Activated CD4-positive, alpha-beta T cell treated with anti-CD3 and anti-CD28 coated beads, Interleukin-2, amount 10 ng/mL, durations not matched to agents 24 days and 14 days (primary cell): Measurements from ENCODE around the gene FOXK1. TPM values are rescaled to one million over a fixed set of nuclear protein-coding genes. Genes with fewer than 3 reads are reported as not detected.

Source experiments
- DNase-seq: peaks from one replicate; pipeline ENCODE4 v3.0.0; 2022
- H3K27ac Mint-ChIP-seq: one replicate; pipeline ENCODE4 v1.8.0; 2022; ENCODE audit warnings: mild to moderate bottlenecking, mixed read lengths
- H3K27me3 Mint-ChIP-seq: one replicate; pipeline ENCODE4 v1.8.0; 2022; ENCODE audit warnings: mixed read lengths
- H3K36me3 Mint-ChIP-seq: one replicate; pipeline ENCODE4 v1.8.0; 2022; ENCODE audit warnings: low read depth, mild to moderate bottlenecking, mixed read lengths
- H3K4me1 Mint-ChIP-seq: one replicate; pipeline ENCODE4 v1.8.0; 2021; ENCODE audit warnings: mixed read lengths
- H3K4me3 Mint-ChIP-seq: one replicate; pipeline ENCODE4 v1.8.0; 2022; ENCODE audit warnings: mild to moderate bottlenecking, moderate library complexity, mixed read lengths
- H3K9me3 Mint-ChIP-seq: one replicate; pipeline ENCODE4 v1.8.0; 2021; ENCODE audit warnings: mixed read lengths
- intact Hi-C: fragments of 100-400 bp; cut with micrococcal nuclease; formaldehyde crosslinking; loops from one replicate; pipeline ENCODE4 v1.15.1; 2023
- total RNA-seq: library from RNA; stranded (reverse); gene quantifications from 2 replicates; pipeline ENCODE4 v1.2.3, GENCODE V29; 2022

The FOXK1 gene
- total RNA-seq, 1 donor from 2014 or later: 36.6 TPM

DNA sequence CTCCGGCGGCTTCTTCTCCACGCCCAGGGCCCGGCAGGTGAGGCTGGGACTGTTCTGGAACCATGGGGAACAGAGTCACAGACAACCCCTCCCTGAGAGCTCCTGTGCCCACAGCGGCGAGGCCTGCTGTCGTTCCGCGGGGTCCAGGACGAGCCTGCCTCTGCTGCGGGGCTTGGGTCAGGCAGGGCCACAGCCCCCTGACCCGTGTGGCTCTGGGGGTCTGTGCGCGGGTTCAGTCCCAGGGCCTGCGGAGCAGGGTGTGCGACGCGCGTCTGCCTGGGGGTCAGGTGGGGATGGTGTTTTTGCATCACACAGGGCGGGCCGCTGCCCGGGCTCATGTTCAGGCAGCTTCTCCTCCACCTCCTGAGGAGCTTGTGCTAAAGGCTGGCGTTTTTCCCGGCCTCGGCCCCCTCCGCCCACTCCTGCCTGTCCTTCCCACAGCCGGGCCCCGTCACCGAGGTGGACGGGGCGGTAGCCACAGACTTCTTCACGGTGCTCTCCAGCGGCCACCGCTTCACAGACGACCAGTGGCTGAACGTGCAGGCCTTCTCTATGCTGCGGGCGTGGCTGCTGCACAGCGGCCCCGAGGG lies 101.8 kb downstream of the FOXK1 start:
- H3K4me3 Mint-ChIP-seq: no peak overlapping the region
- no peaks in the 10 kb centered on the region for H3K9me3 Mint-ChIP-seq
- H3K36me3 Mint-ChIP-seq: peaks cover 16% of the 10 kb centered on the region

DNA sequence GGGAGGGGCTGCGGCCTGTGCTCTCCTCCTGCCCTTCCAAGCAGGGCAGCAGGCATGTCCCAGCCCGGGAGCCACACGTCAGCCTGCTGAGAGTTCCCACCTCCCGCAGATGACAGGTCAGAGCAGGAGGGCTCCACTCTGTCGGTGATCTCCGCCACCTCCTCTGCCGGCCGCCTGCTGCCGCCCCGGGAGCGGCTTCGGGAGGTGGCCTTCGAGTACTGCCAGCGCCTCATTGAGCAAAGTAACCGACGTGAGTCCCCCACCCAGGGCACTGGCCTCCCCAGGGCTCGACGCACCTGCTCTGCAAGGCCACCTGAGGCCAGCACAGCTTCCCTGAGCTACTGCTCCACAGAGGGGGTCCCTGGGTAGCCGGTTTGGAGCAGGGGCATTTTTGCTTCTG lies 102.7 kb downstream of the FOXK1 start:
- H3K27me3 Mint-ChIP-seq: no peaks in the 10 kb centered on the region
- no peak overlapping the region for H3K4me3 Mint-ChIP-seq
- intact Hi-C loops: no loop called here
- H3K36me3 Mint-ChIP-seq: peaks cover 20% of the 10 kb centered on the region
- no peaks in the 10 kb centered on the region for H3K9me3 Mint-ChIP-seq
- no peak overlapping the region for H3K27ac Mint-ChIP-seq
- H3K4me1 Mint-ChIP-seq: no peaks in the 10 kb centered on the region
- DNase-seq: no peak

More for the DNA sequence above, 101.8 kb downstream of the FOXK1 start:
- H3K27me3 Mint-ChIP-seq: no peaks in the 10 kb centered on the region
- DNase-seq: no peak
- intact Hi-C loops: no loop called here
- H3K27ac Mint-ChIP-seq: no peak overlapping the region
- no peaks in the 10 kb centered on the region for H3K4me1 Mint-ChIP-seq

DNA sequence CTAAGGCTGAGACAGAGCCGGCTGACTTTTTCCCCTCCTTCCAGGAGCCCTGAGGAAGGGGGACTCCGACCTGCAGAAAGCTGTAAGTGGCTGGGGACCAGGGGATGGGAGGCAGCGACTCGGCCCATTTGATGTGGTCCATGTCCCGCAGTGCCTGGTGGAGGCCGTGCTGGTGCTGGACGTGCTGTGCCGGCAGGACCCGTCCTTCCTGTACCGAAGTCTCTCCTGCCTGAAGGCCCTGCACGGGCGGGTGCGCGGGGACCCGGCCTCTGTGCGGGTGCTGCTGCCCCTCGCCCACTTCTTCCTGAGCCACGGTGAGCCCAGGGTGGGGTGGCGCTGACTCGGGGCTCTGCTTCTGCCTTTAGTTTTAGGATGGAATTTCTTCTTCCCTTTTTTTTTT lies 103.3 kb downstream of the FOXK1 start:
- intact Hi-C loops: no loop called here
- no peak for DNase-seq
- Mint-ChIP-seq H3K27me3 (no peaks in the 10 kb centered on the region), H3K36me3 (peaks cover 20% of the 10 kb centered on the region), H3K27ac (no peak overlapping the region), H3K4me1 (no peaks in the 10 kb centered on the region), H3K4me3 (no peak overlapping the region), H3K9me3 (no peaks in the 10 kb centered on the region)

DNA sequence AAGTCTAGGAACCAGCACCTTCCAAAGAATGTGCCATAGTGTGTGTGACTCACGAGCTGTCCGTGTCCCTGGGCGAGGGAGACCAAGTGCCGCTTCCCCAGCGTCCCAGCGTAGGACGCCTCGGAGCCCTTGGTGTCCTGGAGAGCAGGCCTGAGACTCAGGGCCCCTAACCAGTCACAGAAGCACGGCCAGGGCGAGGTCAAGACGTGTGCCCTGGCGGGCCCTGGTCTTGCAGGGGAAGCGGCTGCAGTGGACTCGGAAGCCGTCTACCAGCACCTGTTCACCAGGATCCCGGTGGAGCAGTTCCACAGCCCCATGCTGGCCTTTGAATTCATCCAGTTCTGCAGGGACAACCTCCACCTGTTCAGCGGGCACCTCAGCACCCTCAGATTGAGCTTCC lies 103.9 kb downstream of the FOXK1 start:
- Mint-ChIP-seq H3K27ac (no peak overlapping the region), H3K4me1 (no peaks in the 10 kb centered on the region), H3K36me3 (peaks cover 17% of the 10 kb centered on the region), H3K27me3 (no peaks in the 10 kb centered on the region), H3K9me3 (no peaks in the 10 kb centered on the region), H3K4me3 (no peak overlapping the region)
- DNase-seq: no peak
- intact Hi-C loops: no loop called here

DNA sequence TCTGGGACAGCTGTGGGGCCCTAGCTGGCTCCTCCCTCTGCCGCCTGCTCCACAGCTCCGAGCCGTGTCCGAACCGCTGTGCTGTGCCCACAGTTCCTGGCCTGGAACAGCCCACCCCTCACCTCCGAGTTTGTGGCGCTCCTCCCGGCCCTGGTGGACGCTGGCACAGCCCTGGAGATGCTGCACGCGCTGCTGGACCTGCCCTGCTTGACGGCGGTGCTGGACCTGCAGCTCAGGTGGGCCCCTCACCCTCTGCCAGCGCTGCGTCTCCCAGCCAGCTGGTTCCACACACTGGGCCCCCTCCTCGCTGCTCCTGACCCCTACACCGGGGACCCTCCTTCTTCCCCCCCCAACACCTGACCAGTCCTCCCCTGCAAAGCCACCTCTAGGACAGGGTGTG lies 105.4 kb downstream of the FOXK1 start:
- no peaks in the 10 kb centered on the region for H3K27me3 Mint-ChIP-seq
- no peaks in the 10 kb centered on the region for H3K9me3 Mint-ChIP-seq
- no peak overlapping the region for H3K27ac Mint-ChIP-seq
- intact Hi-C loops: no loop called here
- no peak overlapping the region for H3K4me3 Mint-ChIP-seq
- peaks cover 16% of the 10 kb centered on the region for H3K36me3 Mint-ChIP-seq
- DNase-seq: no peak
- peaks cover 3% of the 10 kb centered on the region for H3K4me1 Mint-ChIP-seq

DNA sequence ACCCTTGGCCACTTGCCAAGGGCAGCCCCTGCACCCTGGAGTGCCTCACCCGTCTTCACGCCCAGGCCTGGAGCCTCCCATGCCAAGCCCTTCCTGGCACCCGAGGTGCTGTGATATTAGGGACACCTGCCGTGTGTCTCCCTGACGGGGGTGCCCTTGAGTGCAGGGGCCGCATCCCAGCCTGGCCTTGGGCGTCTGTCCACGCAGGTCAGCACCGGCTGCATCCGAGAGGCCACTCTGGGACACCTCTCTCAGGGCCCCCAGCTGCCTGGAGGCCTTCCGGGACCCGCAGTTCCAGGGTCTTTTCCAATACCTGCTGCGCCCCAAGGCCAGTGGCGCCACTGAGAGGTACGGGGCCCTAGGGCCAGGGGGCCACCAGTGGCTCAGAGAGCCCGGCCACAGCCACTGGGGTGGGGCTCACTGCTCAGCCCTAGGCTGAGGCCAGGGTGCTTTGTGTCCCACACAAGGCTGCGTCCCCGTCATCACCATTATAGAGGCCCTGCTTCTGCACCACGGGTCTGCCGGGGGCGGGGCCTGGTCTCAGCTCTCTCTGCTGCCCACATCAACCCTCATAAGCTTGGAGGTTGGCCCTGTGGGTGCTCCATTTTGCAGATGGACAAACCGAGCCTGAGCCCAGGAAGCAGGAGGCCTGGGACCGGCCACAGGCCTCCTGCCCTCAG lies 106.0 kb downstream of the FOXK1 start:
- Mint-ChIP-seq H3K4me1 (peaks cover 3% of the 10 kb centered on the region), H3K27ac (no peak overlapping the region), H3K36me3 (peaks cover 16% of the 10 kb centered on the region), H3K4me3 (no peak overlapping the region), H3K27me3 (no peaks in the 10 kb centered on the region), H3K9me3 (no peaks in the 10 kb centered on the region)
- DNase-seq: no peak
- intact Hi-C loops: no loop called here

DNA sequence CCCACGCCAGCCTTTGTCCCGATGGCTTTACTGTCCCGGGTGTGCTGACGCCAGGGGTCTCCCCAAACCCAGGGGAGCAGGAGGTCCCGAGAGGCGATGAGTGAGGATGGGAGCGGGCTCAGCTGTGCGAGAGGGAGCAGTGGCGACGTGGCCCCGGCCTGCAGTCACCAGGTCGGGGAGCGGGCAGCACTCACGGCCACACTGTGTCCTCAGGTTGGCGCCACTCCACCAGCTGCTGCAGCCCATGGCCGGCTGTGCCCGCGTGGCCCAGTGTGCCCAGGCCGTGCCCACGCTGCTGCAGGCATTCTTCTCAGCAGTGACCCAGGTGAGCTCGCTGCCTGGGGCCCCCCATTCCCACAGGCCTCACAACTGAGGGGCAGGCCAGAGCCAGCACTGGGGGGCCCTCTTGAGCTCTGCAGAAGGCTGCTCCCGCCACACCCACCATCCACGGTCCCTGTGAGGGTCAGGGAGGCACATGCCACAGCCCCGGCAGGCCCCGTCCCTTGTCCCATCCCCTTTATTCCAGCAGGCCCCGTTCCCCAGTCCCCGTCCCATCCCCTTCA lies 106.6 kb downstream of the FOXK1 start:
- Mint-ChIP-seq H3K27ac (no peak overlapping the region), H3K4me1 (peaks cover 3% of the 10 kb centered on the region), H3K9me3 (no peaks in the 10 kb centered on the region), H3K4me3 (no peak overlapping the region), H3K36me3 (peaks cover 16% of the 10 kb centered on the region), H3K27me3 (no peaks in the 10 kb centered on the region)
- intact Hi-C loops: no loop called here
- DNase-seq: no peak

DNA sequence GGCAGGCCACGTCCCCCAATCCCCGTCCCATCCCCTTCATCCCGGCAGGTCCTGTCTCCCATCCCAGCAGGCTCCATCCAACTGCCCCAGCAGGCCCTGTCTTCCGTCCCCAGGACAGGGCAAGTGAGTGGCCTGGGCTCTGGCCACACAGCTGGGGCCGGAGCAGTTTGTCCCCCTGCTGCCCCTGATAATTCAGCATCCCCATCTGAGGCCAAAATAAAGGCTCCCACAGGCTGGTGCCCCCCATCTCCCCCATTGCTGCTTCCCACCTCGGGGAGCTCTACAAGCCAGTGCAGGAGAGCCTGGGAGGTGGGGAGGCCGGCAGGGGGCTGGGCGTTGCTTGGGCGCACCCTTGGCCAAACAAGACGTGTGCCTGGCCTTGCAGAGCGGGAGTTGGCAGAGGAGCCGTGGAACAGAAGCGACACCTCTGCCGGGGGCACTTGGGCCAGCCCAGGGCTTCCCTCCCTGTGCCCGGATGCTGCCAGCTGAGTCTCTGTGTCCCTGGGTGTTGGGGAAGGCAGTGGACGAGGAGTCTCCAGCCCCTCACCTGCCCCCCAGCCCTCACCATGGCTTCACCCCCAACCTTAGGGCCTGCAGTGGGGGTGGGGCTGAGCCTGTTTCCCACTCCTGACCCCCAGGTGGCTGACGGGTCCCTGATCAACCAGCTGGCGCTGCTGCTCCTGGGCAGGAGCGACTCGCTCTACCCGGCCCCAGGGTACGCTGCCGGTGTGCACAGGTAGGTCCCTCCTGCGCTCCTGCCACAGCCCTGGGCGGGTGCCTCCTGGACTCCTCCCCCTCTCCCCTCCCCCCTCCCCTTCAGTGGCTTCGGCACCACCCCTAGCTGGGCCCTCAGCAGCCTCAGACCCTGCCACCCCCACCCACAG lies 107.3 kb downstream of the FOXK1 start:
- no peak overlapping the region for H3K4me3 Mint-ChIP-seq
- DNase-seq: no peak
- no peaks in the 10 kb centered on the region for H3K27me3 Mint-ChIP-seq
- peaks cover 3% of the 10 kb centered on the region for H3K4me1 Mint-ChIP-seq
- no peak overlapping the region for H3K27ac Mint-ChIP-seq
- intact Hi-C loops: no loop called here
- peaks cover 19% of the 10 kb centered on the region for H3K36me3 Mint-ChIP-seq
- no peaks in the 10 kb centered on the region for H3K9me3 Mint-ChIP-seq

DNA sequence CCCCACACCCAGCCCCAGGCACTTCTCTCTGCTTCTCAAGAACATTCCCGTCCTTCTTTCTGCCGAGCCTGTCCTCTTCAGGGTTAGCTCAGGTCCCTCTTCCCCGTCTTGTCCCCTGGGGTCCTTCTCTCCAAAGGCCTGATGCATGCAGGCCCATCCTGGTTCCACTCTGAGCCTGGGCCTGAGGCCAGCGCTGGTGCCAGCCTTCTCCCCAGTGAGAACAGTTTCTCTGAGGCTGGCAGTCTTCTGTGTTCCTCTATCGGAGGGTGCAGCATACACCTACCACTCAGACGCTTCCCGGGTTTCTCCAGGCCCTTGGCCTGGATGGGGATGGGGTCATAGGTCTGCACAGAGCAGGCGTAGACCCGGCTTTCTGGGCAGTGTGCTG lies 108.0 kb downstream of the FOXK1 start:
- Mint-ChIP-seq H3K4me3 (no peak overlapping the region), H3K4me1 (peaks cover 3% of the 10 kb centered on the region), H3K27ac (peak overlapping the region; percentile 54), H3K9me3 (no peaks in the 10 kb centered on the region), H3K27me3 (no peaks in the 10 kb centered on the region), H3K36me3 (peaks cover 21% of the 10 kb centered on the region)
- DNase-seq: no peak
- intact Hi-C loops: no loop called here

DNA sequence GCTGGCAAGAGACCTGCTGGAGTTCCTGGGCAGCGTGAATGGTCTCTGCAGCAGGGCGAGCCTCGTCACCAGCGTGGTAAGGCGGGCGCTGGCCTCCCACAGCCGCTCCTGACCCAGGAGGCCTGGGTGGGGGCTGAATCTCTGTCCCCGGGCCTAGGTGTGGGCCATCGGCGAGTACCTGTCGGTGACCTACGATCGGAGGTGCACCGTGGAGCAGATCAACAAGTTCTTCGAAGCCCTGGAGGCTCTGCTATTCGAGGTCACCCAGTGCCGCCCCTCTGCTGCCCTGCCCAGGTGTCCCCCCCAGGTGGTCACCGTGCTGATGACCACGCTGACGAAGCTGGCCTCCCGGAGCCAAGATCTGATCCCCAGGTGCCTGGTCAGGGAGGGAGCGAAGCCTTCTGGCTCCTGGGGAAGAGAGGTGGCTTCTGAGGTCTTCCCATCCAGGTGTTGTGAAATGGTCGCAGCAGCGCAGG lies 108.5 kb downstream of the FOXK1 start:
- no peaks in the 10 kb centered on the region for H3K27me3 Mint-ChIP-seq
- H3K36me3 Mint-ChIP-seq: peaks cover 21% of the 10 kb centered on the region
- intact Hi-C loops: no loop called here
- H3K4me1 Mint-ChIP-seq: peaks cover 3% of the 10 kb centered on the region
- no peak overlapping the region for H3K27ac Mint-ChIP-seq
- no peak for DNase-seq
- H3K4me3 Mint-ChIP-seq: no peak overlapping the region
- H3K9me3 Mint-ChIP-seq: no peaks in the 10 kb centered on the region

DNA sequence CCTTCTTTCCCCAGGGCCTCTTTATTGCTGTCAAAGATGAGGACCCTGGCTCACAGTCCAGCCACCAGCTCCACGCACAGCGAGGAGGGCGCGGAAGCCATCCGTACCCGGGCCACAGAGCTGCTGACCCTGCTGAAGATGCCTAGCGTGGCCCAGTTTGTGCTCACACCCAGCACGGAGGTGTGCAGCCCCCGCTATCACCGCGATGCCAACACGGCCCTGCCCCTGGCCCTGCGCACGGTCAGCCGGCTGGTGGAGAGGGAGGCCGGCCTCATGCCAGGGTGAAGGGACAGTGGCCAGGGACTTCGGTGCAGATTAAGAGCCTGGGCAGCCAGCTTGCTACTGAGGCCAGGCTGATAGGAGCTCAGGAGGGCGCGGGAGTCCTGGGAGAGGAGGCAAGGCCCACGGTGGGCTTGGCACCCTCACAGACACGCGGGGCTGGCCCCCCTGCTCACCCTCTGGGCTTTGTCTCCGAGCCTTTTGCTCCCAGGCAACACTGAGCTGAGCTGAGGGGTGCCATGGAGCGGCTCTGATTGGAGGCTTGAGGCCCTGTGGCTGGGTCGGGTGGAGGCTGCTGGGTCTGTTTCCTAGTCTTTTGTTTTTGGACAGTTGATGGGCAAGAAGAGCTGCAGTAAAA lies 109.1 kb downstream of the FOXK1 start:
- intact Hi-C loops: no loop called here

DNA sequence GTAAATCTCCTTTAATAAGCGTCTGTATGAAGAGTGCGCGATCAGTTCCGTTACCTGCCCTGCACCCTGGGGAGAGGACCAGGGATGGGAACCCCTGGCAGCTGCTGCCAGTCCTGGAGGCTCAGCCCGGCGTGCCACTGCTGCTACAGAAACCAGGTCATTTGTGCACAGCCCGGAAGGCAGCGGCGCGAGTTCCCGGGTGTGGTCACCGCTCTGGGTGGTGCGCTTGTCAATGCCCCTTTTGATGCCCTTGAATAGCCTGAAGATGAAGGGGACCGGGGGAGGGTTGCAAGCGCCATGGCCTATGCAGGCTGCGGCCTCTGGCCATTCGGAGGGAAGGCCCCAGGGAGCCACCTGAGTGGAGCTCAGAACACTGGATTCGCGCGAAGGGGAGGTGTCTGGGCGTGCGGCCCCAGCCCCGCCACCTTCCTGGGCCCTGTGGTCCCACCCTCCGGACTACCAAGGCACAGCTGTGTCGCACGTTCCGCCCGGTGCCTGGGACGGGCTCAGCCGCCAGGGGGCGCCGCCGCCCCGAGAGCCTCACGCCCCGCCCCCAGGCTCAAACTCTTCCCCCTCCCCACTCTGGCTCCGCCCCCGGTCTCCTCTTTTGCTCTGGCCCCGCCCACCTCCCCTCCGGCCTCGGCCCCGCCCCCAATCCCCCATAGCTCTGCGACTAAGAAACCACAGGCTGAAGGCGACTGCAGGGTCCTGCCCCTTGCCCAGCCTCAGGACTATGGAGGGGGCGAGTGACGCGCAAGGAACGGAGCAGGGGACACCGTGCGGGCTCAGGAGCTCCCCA lies 109.8 kb downstream of the FOXK1 start:
- Mint-ChIP-seq H3K9me3 (no peaks in the 10 kb centered on the region), H3K4me3 (no peak overlapping the region), H3K4me1 (peaks cover 3% of the 10 kb centered on the region), H3K36me3 (peaks cover 19% of the 10 kb centered on the region), H3K27me3 (no peaks in the 10 kb centered on the region), H3K27ac (no peak overlapping the region)
- intact Hi-C loops: loop anchor here (2.0 kb wide), 2 partner anchors 17 to 91 kb away; partner anchors contain the start of genes AP5Z1 and RADIL
- DNase-seq: peak; percentile 94

More for the DNA sequence above, 109.1 kb downstream of the FOXK1 start:
- no peak overlapping the region for H3K27ac Mint-ChIP-seq
- peaks cover 19% of the 10 kb centered on the region for H3K36me3 Mint-ChIP-seq
- no peaks in the 10 kb centered on the region for H3K9me3 Mint-ChIP-seq
- no peak for DNase-seq
- H3K27me3 Mint-ChIP-seq: no peaks in the 10 kb centered on the region
- no peak overlapping the region for H3K4me3 Mint-ChIP-seq
- peaks cover 3% of the 10 kb centered on the region for H3K4me1 Mint-ChIP-seq
